Left cardiac atrium (tissue), 4 donors: ENCODE measurements around the gene SMOC2. TPM values are rescaled to one million over a fixed set of nuclear protein-coding genes. Genes with fewer than 3 reads are reported as not detected.
A peak's percentile ranks its signal among the peaks of the same experiment; 100 is the strongest.
"Not testable (repeated sequence)": the region's sequence is repeated elsewhere in the genome, so short reads cannot be mapped to it uniquely, and the experiment has no call there.

Experiments
- ATAC-seq, 2 donors: fragments of 200-7000 bp; cut with Tn5 transposase; one replicate each; pipeline ENCODE4 v1.9.1; 2020; ENCODE audit warnings: mild to moderate bottlenecking in 2 of 2, moderate library complexity in 2 of 2
- DNase-seq: peaks from one replicate; pipeline ENCODE4 v3.0.0-alpha.2; 2020
- intact Hi-C, 2 donors: fragments of 100-400 bp; cut with DNase I; formaldehyde crosslinking; loops; one replicate each; pipeline versions ENCODE4 v1.14.1 to v1.15.1; 2022 to 2023
- total RNA-seq, 2 donors: library from RNA; stranded (reverse); fragmentation: NEBNext Ultra II Directional; extraction: Animal tissue kit (Norgen Biotek cat#: 25700); gene quantifications; one replicate each; pipeline ENCODE4 v1.2.1, GENCODE V29; 2021
- donor health status: DM: no; HTN: yes; CAD: no.
- donor health status: DM: no; HTN: yes; CAD: no; lungs with severe emphysema.
- donor health status: DM: yes; HTN: yes; CAD: no.
- donor health status: Dilated cardiomyopathy.

SMOC2 gene
- total RNA-seq, 2 donors from 2014 or later, result 12.0 to 27.7 TPM

- intact Hi-C loops, result no loop called here
- DNase-seq (no peak), ATAC-seq (peak in 1 of 2 donors; percentile 23)
These were observed 166.5 kb downstream of the SMOC2 start for GRCh38 chr6:168607272-168608112.

GRCh38 chr6:168608113-168608400 lies 167.1 kb downstream of the SMOC2 start:
- ATAC-seq (no peak), DNase-seq (no peak)
- intact Hi-C loops, result no loop called here

- no peak for DNase-seq
- no peak for ATAC-seq
- intact Hi-C loops, result no loop called here
These were observed 168.2 kb downstream of the SMOC2 start for GRCh38 chr6:168609026-168609685.

DNA sequence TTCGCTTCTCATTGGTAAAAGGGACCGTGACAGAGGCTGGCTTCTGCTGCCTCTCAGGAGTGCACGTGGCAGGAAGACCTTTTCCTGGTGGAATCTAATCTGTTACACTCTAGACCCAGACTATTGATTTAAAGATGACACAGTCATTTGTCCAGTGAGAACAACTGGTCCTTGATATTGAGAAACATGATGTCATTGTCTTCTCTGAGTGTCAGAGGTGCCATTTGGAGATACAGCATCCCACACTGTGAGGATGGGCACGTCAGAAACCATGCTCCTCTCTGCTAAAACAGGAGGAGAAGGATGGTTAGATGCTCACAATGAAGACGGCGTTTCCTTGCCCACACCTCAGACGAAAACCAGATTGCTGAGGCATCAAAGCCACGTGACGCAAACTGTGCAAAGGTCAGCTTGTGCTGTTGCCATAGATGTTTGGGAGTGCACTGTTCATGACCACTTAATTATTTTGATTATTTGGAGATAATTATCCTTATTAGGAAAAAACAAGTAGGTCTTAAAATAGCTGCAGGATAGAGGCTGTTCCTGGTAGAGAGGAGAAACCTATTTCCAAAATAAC lies 169.0 kb downstream of the SMOC2 start:
- DNase-seq (no peak), ATAC-seq (no peak)
- intact Hi-C loops, result no loop called here

- ATAC-seq, DNase-seq, intact Hi-C loops: not testable (repeated sequence)
These were observed 170.0 kb downstream of the SMOC2 start for GRCh38 chr6:168610966-168611365.

DNA sequence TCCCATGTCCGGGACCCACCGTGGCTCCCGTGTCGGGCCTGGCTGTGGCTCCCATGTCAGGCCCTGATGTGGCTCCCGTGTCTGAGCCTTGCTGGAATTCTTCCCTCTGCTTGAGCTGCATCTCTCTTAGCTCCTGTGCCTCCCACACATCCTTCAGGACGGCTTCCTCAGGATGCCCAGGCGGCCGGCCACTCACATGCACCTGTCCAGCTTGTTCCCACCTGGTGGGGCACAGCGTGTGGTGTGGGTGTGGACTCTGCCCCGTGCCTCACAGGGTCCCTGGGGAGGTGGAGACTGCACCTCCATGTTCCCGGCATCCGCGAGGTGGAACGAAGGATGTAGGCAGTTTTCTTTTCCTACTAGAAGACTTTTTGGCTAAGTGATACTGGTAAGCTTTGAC lies 170.7 kb downstream of the SMOC2 start:
- no peak for ATAC-seq
- intact Hi-C loops, result no loop called here

GRCh38 chr6:168612586-168612985 lies 171.6 kb downstream of the SMOC2 start:
- intact Hi-C loops, result no loop called here
- ATAC-seq (no peak), DNase-seq (no peak)

More for the DNA sequence above, 170.7 kb downstream of the SMOC2 start:
- no peak for DNase-seq

DNA sequence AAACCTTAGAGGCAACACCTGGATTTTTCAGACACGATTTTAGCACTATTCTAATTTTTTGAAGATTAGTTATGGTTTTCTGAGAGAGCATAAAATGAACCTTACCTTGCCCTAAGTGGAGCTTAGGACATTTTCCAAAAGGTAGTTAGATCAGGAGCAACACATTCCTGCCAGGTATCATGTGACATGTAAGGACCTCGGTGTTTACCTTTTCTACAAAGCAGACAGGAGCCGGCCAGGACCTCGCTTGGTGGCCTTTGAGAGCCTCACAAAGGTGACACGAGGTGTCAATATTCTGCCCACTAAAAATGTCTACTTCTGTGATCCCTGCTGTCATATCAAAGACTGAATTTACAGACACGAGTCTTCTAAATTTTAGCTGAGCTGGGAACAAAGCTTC lies 174.9 kb downstream of the SMOC2 start:
- DNase-seq (no peak), ATAC-seq (no peak)
- intact Hi-C loops, result no loop called here

DNA sequence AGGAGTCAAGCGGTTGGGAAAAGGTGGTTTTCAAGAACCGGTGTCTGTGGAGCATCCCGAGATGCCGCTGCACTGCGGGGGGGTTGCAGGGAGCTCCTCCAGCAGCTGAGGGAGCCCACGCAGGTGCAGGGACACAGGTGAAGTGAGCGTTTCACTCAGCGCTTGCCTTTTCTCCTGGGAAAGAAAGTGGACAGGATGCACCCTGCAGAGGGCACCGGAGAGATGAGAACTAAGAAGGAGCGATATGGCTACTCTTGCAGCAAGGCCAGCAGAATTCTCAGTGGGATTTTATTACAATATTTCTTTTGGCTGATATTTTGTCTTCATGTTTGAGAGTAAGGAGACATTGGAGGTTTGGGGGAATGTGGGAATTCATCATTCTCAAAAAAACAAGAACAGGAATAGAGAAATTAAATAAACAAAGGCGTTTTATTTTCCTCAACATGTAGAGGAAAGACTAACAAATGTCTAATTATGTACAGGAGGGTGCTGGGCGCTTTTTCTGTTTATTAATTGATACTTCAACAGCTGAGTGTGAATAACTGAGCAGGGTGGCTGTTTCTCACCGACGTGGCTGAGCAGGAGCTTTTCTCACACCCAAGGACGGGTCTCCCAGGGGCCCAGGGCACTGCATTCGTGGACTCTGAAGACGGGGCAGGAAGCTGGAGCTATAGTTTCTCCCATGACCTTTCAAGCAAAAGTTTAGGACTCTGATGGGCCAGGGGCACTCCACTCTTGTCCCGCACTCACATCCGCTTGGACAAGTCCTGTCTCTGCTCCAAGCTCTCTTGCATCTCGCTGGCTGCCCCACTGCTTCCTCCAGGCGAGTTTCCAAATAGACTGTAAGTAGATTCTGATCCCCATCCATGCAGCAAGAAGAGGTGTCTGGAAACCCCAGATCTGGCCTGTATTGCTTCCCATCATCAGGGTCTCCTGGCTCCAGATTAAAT lies 176.1 kb downstream of the SMOC2 start:
- DNase-seq (no peak), ATAC-seq (peak; percentile 67 to 79)
- intact Hi-C loops, result no loop called here

- DNase-seq, result no peak
- intact Hi-C loops, result no loop called here
- ATAC-seq, result no peak
These were observed 177.7 kb downstream of the SMOC2 start for GRCh38 chr6:168618546-168619315.

- DNase-seq (no peak), ATAC-seq (no peak)
- intact Hi-C loops, result loop anchor here in 1 of 2 donors (2.0 kb wide), 1 partner anchor 57 kb away; no protein-coding TSS in a partner anchor
These were observed 178.8 kb downstream of the SMOC2 start for GRCh38 chr6:168619560-168620314.

DNA sequence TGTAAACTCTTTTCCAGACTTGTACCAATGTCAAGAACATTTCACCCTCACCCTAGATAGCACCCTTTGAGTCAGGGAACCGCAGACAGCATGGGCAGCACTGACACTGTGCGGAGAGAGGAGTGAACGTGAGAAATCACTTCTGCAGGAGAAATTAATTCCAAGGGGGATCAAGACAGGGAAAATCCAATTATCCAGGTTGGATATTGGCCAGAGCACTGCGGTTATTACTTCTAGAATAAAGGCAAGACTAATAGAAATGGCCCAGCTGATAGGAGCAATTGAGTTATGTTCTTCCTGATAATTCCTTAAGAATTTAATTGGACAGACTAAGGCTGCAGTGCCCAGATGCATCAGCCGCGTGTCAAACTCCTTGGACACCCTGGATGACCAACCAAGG lies 179.6 kb downstream of the SMOC2 start:
- DNase-seq (no peak), ATAC-seq (no peak)
- intact Hi-C loops, result loop anchor here in 1 of 2 donors (2.0 kb wide), 1 partner anchor 58 kb away; no protein-coding TSS in a partner anchor

DNA sequence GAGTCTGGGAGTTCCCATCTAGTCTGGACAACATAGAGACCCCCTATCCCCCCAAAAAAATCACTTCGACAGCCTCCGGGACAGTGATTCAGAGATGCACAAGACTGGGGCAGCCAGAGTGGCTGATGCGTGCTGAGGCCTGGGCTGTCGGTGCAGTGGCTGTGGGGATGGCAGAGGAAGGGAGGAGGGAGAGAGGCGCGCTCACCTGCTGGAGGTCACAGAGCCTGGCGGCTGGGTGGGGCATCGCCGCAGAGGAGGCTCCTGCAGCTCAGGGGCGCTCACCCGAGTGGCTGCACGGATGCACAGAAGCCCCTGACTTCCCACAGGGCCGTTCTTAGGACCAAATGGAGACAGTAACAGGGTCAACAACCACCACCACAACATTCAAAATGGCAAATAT lies 182.8 kb downstream of the SMOC2 start:
- intact Hi-C loops, result no loop called here
- ATAC-seq, result no peak
- DNase-seq, result no peak

- ATAC-seq, result no peak
- DNase-seq, result no peak
- intact Hi-C loops, result no loop called here
These were observed 183.6 kb downstream of the SMOC2 start for GRCh38 chr6:168624540-168624939.

- DNase-seq (no peak), ATAC-seq (no peak)
- intact Hi-C loops, result no loop called here
These were observed 184.0 kb downstream of the SMOC2 start for GRCh38 chr6:168624948-168625347.

- DNase-seq, result no peak
- intact Hi-C loops, result no loop called here
These were observed 184.6 kb downstream of the SMOC2 start for GRCh38 chr6:168625602-168626001.

DNA sequence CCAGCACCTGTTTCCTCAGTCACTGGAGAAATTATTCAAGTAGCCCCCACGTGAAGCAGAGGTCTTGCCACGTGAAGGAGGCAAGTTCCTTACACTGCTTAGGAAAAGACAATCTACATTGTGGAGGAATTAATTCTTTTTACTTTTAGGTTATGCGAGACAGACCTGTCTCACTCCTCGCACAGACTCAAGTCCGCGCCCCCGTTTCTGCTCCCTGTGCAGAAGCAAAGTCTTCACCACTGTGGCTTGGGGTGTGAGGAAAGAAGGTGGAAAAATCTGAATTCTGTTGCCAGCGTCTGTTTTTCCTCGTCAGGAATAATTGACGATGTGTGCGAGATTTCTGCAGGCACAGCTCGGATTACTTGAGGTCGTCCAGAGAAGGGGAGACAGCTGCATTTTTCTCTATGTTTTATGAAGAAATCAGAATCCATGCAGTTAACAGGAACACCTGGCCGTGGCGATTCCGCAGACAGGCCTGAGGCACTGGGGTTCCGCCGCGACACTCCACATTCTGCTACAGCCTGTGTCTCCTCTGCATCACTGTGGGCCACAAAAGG lies 185.1 kb downstream of the SMOC2 start:
- no peak for ATAC-seq

More at GRCh38 chr6:168625602-168626001, 184.6 kb downstream of the SMOC2 start:
- no peak for ATAC-seq

More for the DNA sequence above, 185.1 kb downstream of the SMOC2 start:
- intact Hi-C loops, result no loop called here
- no peak for DNase-seq
